ENCODE measurements around the gene YIF1A.

DNA sequence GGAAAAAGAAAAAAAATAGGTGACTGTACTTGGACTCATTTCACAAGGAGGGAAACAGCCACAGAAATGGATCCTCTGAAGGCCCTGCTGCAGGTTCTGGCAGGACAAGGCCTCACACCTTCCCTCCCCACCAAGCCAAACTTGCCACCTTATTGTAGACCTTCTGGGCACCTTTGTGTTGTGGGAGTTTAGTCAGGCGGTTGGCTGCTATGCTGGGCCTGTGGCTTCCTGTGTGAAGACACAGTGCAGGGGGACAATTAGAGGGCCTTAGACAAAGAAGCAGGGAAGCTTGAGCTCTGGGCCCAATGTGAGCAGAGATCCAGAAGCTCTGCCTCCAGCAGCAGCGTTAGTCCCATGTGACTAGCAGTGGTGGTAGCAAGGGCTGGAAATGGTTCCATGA, 16.3 kb downstream of the YIF1A start:
- TF ChIP-seq, protein P1, sequence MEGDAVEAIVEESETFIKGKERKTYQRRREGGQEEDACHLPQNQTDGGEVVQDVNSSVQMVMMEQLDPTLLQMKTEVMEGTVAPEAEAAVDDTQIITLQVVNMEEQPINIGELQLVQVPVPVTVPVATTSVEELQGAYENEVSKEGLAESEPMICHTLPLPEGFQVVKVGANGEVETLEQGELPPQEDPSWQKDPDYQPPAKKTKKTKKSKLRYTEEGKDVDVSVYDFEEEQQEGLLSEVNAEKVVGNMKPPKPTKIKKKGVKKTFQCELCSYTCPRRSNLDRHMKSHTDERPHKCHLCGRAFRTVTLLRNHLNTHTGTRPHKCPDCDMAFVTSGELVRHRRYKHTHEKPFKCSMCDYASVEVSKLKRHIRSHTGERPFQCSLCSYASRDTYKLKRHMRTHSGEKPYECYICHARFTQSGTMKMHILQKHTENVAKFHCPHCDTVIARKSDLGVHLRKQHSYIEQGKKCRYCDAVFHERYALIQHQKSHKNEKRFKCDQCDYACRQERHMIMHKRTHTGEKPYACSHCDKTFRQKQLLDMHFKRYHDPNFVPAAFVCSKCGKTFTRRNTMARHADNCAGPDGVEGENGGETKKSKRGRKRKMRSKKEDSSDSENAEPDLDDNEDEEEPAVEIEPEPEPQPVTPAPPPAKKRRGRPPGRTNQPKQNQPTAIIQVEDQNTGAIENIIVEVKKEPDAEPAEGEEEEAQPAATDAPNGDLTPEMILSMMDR (IDR thresholded peaks at IDR 0.05 in 8 of 11, conservative IDR thresholded peaks at IDR 0.05 in 3 of 11), result no peak
- TF ChIP-seq POLR2A (IDR thresholded peaks at IDR 0.05), result no peak
- peak in 1 of 3 donors; percentile 22 for TF ChIP-seq POLR2AphosphoS5 (IDR thresholded peaks at IDR 0.05)
